GM12878 (cell line): ENCODE results near the gene ECHDC1. TPM values are rescaled to one million over a fixed set of nuclear protein-coding genes. Genes with fewer than 3 reads are reported as not detected.

ENCODE experiments used
- ATAC-seq: fragments of 200-7000 bp; cut with Tn5 transposase; 3 replicates; pipeline ENCODE4 v1.9.1; 2020; ENCODE audit warnings: mild to moderate bottlenecking, moderate library complexity
- BruUV-seq: library from RNA; stranded (reverse); fragments of 400-500 nt; replicated peaks from 2 replicates; lab custom pipeline; 2021; lab: Mats Ljungman, UMichigan
- CTCF ChIA-PET: fragments of 300-600 bp; sonication (Branson Sonifier 250); formaldehyde crosslinking; extraction: SDS; loops from one replicate; lab custom pipeline; 2021; ENCODE audit warnings: inconsistent platforms; lab: Yijun Ruan, JAX
- POLR2A ChIA-PET: fragments of 350-600 bp; formaldehyde crosslinking; extraction: SDS; loops from one replicate; lab custom pipeline; 2021; ENCODE audit warnings: inconsistent platforms; lab: Charles Lee
- RAD21 ChIA-PET: fragments of 300-600 bp; sonication (Branson Sonifier 250); formaldehyde crosslinking; loops from one replicate; lab custom pipeline; 2023; ENCODE audit warnings: antibody characterized with exemption; ENCODE audit not compliant: unreplicated experiment; lab: Charles Lee
- SMC1A ChIA-PET: fragments of 300-600 bp; sonication (Branson Sonifier 250); formaldehyde crosslinking; loops from one replicate; lab custom pipeline; 2023; ENCODE audit not compliant: unreplicated experiment, uncharacterized antibody; lab: Charles Lee
- DNase-seq: peaks from one replicate; pipeline ENCODE4 v3.0.0-alpha.2; 2011; ENCODE audit warnings: low read depth, low spot score
- FAIRE-seq: peaks from 3 replicates; lab custom pipeline; 2011; peaks lifted over from hg19 to GRCh38; lab: Jason Lieb, UNC
- H2AFZ ChIP-seq: 2 replicates; pipeline ENCODE4 v1.6.0; 2011; ENCODE audit warnings: low read depth, low read length, control low read depth; ENCODE audit not compliant: control insufficient read depth
- H3K27ac ChIP-seq: 2 replicates; pipeline ENCODE4 v1.5.1; 2011; ENCODE audit warnings: control low read depth; ENCODE audit not compliant: control insufficient read depth, insufficient read depth
- H3K27me3 ChIP-seq, 2 experiments: replicated peaks in 1 of 2; 2 replicates each; pipeline versions ENCODE4 v1.6.0 to v1.6.1; 2011; ENCODE audit warnings: low read length in 1 of 2; ENCODE audit not compliant: control insufficient read depth in 2 of 2, insufficient read depth in 2 of 2
- H3K36me3 ChIP-seq, 2 experiments: 2 replicates each; pipeline ENCODE4 v1.5.1; 2011; ENCODE audit warnings: low read length in 1 of 2; ENCODE audit not compliant: control insufficient read depth in 2 of 2, insufficient read depth in 2 of 2
- H3K4me1 ChIP-seq: 2 replicates; pipeline ENCODE4 v1.6.1; 2011; ENCODE audit warnings: mild to moderate bottlenecking, low read length, moderate library complexity, mixed read lengths; ENCODE audit not compliant: control insufficient read depth, insufficient read depth
- H3K4me2 ChIP-seq: 2 replicates; pipeline ENCODE4 v1.6.0; 2011; ENCODE audit warnings: control low read depth; ENCODE audit not compliant: control insufficient read depth, insufficient read depth
- H3K4me3 ChIP-seq: fragments of 200-600 bp; sonication (generic); 2 replicates; pipeline ENCODE4 v1.5.1; 2016
- H3K79me2 ChIP-seq: 2 replicates; pipeline ENCODE4 v1.6.0; 2011; ENCODE audit warnings: low read length; ENCODE audit not compliant: control insufficient read depth, insufficient read depth
- H3K9ac ChIP-seq: 2 replicates; pipeline ENCODE4 v1.8.0; 2011; ENCODE audit warnings: low read length, control low read depth, mixed read lengths; ENCODE audit not compliant: control insufficient read depth, insufficient read depth
- H3K9me3 ChIP-seq: replicated peaks from 3 replicates; pipeline ENCODE4 v1.5.1; 2011; ENCODE audit warnings: mild to moderate bottlenecking, low read length; ENCODE audit not compliant: control insufficient read depth, insufficient read depth
- H4K20me1 ChIP-seq: 2 replicates; pipeline ENCODE4 v1.6.0; 2011; ENCODE audit not compliant: control insufficient read depth, insufficient read depth
- BRCA1 ChIP-seq: IDR thresholded peaks from 2 replicates; pipeline ENCODE4 v1.6.1; 2011; ENCODE audit warnings: low read depth, low read length, improper control_type of control experiment
- CBX5 ChIP-seq: sonication (generic); IDR thresholded peaks from 2 replicates; pipeline ENCODE4 v1.6.1; 2016; ENCODE audit warnings: low read depth, moderate library complexity, mild to moderate bottlenecking, inconsistent platforms
- CEBPB ChIP-seq, 2 experiments: fragments of 150-350 bp in 1 of 2; IDR thresholded peaks; 2 replicates each; pipeline ENCODE4 v1.6.1; 2012 to 2014; ENCODE audit warnings: low read depth in 2 of 2, low read length in 2 of 2, borderline replicate concordance in 1 of 2, inconsistent platforms in 1 of 2
- EP300 ChIP-seq, 2 experiments: fragments of 150-350 bp in 1 of 2; IDR thresholded peaks; 2 replicates each; pipeline ENCODE4 v1.6.1; 2011 to 2012; ENCODE audit warnings: low read depth in 2 of 2, low read length in 2 of 2, borderline replicate concordance in 1 of 2, improper control_type of control experiment in 1 of 2, inconsistent platforms in 1 of 2; ENCODE audit not compliant: control insufficient read depth in 1 of 2
- IRF4 ChIP-seq: IDR thresholded peaks from 2 replicates; pipeline ENCODE4 v1.6.1; 2011; ENCODE audit warnings: low read depth, low read length
- MEF2B ChIP-seq: fragments of 450-650 bp; IDR thresholded peaks from 2 replicates; pipeline ENCODE4 v1.6.1; 2018; ENCODE audit warnings: mild to moderate bottlenecking, moderate library complexity; ENCODE audit not compliant: partially characterized antibody, poor library complexity, severe bottlenecking
- MTA2 ChIP-seq: fragments of 450-650 bp; IDR thresholded peaks from 2 replicates; pipeline ENCODE4 v1.6.1; 2016; ENCODE audit warnings: low read depth, mild to moderate bottlenecking, moderate library complexity
- MTA3 ChIP-seq: IDR thresholded peaks from 2 replicates; pipeline ENCODE4 v1.6.1; 2012; ENCODE audit warnings: low read length, inconsistent platforms, borderline replicate concordance
- SUPT20H ChIP-seq: IDR thresholded peaks from 2 replicates; pipeline ENCODE4 v1.6.1; 2011; ENCODE audit warnings: low read depth, mild to moderate bottlenecking, low read length, moderate library complexity, borderline replicate concordance; ENCODE audit not compliant: control insufficient read depth
- ZNF24 ChIP-seq: fragments of 450-650 bp; IDR thresholded peaks from 2 replicates; pipeline ENCODE4 v1.6.1; 2017; ENCODE audit warnings: antibody characterized with exemption, mild to moderate bottlenecking
- WGBS: methylation state at CpG from one replicate; pipeline ENCODE4 v1.1.6; 2016; ENCODE audit warnings: low lambda C conversion rate; ENCODE audit not compliant: insufficient replicate concordance, insufficient coverage; ENCODE audit errors: missing lambda C conversion rate; 5-methylcytosine and 5-hydroxymethylcytosine counted together
- in situ Hi-C: fragments of 300-500 bp; cut with MboI; formaldehyde crosslinking; loops from 9 replicates; pipeline ENCODE4 v1.14.3; 2018; ENCODE audit warnings: mixed read lengths
- intact Hi-C: fragments of 100-400 bp; cut with micrococcal nuclease; formaldehyde crosslinking; loops from one replicate; pipeline ENCODE4 v1.14.2; 2022; ENCODE audit not compliant: unreplicated experiment
- polyA plus RNA-seq, 11 experiments: library from polyadenylated mRNA; depleted of rRNA in 4 of 11; unstranded in 6 of 11; stranded (reverse) in 5 of 11; fragments of >200 nt; fragmentation: Nextera tagmentation in 4 of 11; fragmentation: Illumina TruSeq in 1 of 11; extraction: Ambion mirVana in 4 of 11; extraction: Trizol in 1 of 11; gene quantifications; 1 replicate in 1 of 11; 2 replicates in 10 of 11; pipeline versions ENCODE4 v1.2.1 to v1.2.3, GENCODE V29; 2011 to 2016; ENCODE audit warnings: inconsistent platforms in 2 of 11, missing spikeins in 2 of 11, low read depth in 1 of 11
- total RNA-seq, 4 experiments: library from RNA; depleted of rRNA in 3 of 4; stranded (reverse); fragments of >200 nt in 3 of 4; fragmentation: Illumina TruSeq in 1 of 4; extraction: Trizol in 1 of 4; gene quantifications; 2 replicates each; pipeline versions ENCODE4 v1.2.1 to v1.2.3, GENCODE V29; 2013 to 2021
- TF ChIP-seq, protein P1 (sequence below): fragments of 450-650 bp; IDR thresholded peaks from 2 replicates; pipeline ENCODE4 v1.6.1; 2017; ENCODE audit warnings: mild to moderate bottlenecking, low read depth, inconsistent platforms; ENCODE audit not compliant: poor library complexity, severe bottlenecking

ECHDC1 gene
- total and polyA plus RNA-seq, 10 of the 15 experiments (the other 5 are each of a cell fraction or from before 2014, with no cell fraction given) = 46.2 to 111 (median 70.7) TPM

DNA sequence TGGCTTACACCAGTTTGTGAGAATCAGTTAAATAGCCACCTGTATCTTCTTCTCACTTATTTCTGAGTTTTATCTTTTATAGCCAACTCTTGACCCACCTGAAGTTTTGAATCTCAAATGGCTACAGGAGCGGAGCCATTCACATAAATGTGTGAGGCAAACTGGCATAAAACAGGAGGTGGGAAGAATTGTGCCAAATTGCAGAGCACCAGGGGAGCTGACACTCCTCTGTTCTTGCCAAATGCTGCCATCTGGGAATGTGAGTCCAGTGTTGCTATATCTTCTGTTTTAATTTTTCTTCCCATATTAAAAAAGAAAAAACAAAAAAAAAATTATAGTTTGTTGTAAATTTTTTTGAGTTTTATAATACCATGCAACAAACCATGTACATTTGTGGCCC lies 93.8 kb downstream of the ECHDC1 start:
- no peak overlapping the region for H3K9ac ChIP-seq
- no peaks in the 10 kb centered on the region for H3K36me3 ChIP-seq
- ATAC-seq = no peak
- TF ChIP-seq MTA2 (no peak), SUPT20H (no peak), CBX5 (no peak), IRF4 (no peak), BRCA1 (no peak), CEBPB (IDR thresholded peaks at IDR 0.05; ENCODE audit: borderline replicate concordance in 1 of 2, low read depth in 2 of 2, low read length in 2 of 2) (no peak), MEF2B (no peak), MTA3 (no peak), EP300 (IDR thresholded peaks at IDR 0.05; ENCODE audit: borderline replicate concordance in 1 of 2, control insufficient read depth in 1 of 2, low read depth in 2 of 2, low read length in 2 of 2) (no peak), ZNF24 (no peak)
- TF ChIP-seq, protein P1, sequence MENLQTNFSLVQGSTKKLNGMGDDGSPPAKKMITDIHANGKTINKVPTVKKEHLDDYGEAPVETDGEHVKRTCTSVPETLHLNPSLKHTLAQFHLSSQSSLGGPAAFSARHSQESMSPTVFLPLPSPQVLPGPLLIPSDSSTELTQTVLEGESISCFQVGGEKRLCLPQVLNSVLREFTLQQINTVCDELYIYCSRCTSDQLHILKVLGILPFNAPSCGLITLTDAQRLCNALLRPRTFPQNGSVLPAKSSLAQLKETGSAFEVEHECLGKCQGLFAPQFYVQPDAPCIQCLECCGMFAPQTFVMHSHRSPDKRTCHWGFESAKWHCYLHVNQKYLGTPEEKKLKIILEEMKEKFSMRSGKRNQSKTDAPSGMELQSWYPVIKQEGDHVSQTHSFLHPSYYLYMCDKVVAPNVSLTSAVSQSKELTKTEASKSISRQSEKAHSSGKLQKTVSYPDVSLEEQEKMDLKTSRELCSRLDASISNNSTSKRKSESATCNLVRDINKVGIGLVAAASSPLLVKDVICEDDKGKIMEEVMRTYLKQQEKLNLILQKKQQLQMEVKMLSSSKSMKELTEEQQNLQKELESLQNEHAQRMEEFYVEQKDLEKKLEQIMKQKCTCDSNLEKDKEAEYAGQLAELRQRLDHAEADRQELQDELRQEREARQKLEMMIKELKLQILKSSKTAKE = no peak
- no peak overlapping the region for H3K4me3 ChIP-seq
- ChIA-PET RAD21 (no interaction called here), CTCF (no interaction called here), POLR2A (no interaction called here), SMC1A (no interaction called here)
- BruUV-seq = no TSS peak
- H3K79me2 ChIP-seq = no peaks in the 10 kb centered on the region
- intact Hi-C loops = no loop called here
- H3K9me3 ChIP-seq = no peaks in the 10 kb centered on the region
- H2AFZ ChIP-seq = no peak overlapping the region
- FAIRE-seq = no peak
- no peaks in the 10 kb centered on the region; a peak in 1 of 4 replicates for H3K27me3 ChIP-seq
- H3K4me2 ChIP-seq = no peak overlapping the region
- DNase-seq = no peak
- H3K27ac ChIP-seq = no peak overlapping the region
- no peaks in the 10 kb centered on the region for H3K4me1 ChIP-seq
- in situ Hi-C loops = no loop called here
- H4K20me1 ChIP-seq = no peaks in the 10 kb centered on the region
- 56% methylated on average over 1 of the region's 1 CpG for WGBS
